Breast epithelium (tissue), 3 donors: ENCODE results near the gene MTOR.

Source experiments
- POLR2AphosphoS5 ChIP-seq, 3 donors: sonication (generic); formaldehyde crosslinking; IDR thresholded peaks; one replicate each; pipeline ENCODE4 v1.6.1; 2017; ENCODE audit warnings: antibody characterized with exemption in 3 of 3
- TF ChIP-seq, protein P1 (sequence below), 3 donors: fragments of 450-650 bp; IDR thresholded peaks; one replicate each; pipeline ENCODE4 v1.5.1; 2016 to 2017; ENCODE audit warnings: antibody characterized with exemption in 3 of 3, mild to moderate bottlenecking in 3 of 3, moderate library complexity in 3 of 3

DNA sequence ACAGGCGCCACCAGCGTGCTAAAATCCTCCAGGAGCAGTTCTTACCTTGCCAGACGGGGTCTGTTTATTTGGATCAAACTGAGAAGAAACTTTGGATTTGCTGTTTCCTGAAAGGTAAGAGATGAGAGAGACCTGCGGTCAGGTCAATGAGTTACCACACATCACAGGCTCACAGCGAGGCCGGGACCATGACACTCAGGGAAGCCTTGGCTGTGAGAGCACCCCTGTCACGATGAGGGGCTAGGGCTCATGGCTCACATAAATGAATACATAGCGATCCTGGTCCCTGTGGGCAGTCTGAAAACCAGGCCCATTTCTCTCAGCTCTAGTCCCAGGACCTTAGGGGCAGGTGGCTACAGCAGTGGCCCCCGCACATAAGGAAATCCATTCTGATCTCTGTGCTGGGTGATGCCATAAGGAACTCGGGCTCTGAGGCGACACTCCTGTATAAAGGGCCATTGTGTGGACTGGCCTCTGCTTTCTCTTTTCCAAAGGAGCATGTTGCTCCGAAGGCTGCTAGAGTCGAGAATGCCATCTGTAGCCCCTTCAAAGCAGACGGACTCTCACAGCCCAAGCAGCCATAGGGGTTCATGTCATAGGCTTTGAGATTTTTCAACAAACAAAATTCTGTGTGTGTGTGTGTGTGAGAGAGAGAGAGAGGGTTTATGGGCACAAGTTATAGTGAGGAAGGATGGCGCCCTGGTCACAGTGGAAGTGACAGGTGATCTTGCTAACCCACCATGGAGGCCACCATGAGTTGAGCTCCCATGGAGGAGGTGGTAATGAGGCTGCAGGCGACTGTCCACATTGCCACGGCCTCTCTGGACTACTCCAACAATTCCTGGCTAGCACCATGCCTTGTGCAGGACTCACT lies 193.5 kb downstream of the MTOR start:
- TF ChIP-seq POLR2AphosphoS5 (IDR thresholded peaks at IDR 0.05), result no peak
- TF ChIP-seq, protein P1, sequence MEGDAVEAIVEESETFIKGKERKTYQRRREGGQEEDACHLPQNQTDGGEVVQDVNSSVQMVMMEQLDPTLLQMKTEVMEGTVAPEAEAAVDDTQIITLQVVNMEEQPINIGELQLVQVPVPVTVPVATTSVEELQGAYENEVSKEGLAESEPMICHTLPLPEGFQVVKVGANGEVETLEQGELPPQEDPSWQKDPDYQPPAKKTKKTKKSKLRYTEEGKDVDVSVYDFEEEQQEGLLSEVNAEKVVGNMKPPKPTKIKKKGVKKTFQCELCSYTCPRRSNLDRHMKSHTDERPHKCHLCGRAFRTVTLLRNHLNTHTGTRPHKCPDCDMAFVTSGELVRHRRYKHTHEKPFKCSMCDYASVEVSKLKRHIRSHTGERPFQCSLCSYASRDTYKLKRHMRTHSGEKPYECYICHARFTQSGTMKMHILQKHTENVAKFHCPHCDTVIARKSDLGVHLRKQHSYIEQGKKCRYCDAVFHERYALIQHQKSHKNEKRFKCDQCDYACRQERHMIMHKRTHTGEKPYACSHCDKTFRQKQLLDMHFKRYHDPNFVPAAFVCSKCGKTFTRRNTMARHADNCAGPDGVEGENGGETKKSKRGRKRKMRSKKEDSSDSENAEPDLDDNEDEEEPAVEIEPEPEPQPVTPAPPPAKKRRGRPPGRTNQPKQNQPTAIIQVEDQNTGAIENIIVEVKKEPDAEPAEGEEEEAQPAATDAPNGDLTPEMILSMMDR (IDR thresholded peaks at IDR 0.05), result no peak
